DOHH2 (cell line): Measurements from ENCODE around the gene PDZD4.

ENCODE experiments used
- H3F3A ChIP-seq: fragments of 200-600 bp; sonication (generic), shearing (Covaris generic); 2 replicates; pipeline ENCODE4 v1.6.0; 2016; ENCODE audit warnings: antibody characterized with exemption, mild to moderate bottlenecking; ENCODE audit not compliant: control insufficient read depth, insufficient read depth
- H3K27ac ChIP-seq: fragments of 200-600 bp; sonication (generic); 2 replicates; pipeline ENCODE4 v1.5.1; 2014; ENCODE audit warnings: low read depth, mild to moderate bottlenecking, low read length, moderate library complexity
- H3K27me3 ChIP-seq: fragments of 200-600 bp; sonication (generic); 2 replicates; pipeline ENCODE4 v1.6.1; 2014; ENCODE audit warnings: mild to moderate bottlenecking, low read length, mixed read lengths; ENCODE audit not compliant: control insufficient read depth
- H3K36me3 ChIP-seq: fragments of 200-600 bp; sonication (generic); 2 replicates; pipeline ENCODE4 v1.6.1; 2014; ENCODE audit warnings: mild to moderate bottlenecking, low read length, moderate library complexity, mixed read lengths; ENCODE audit not compliant: control insufficient read depth
- H3K4me1 ChIP-seq: fragments of 200-600 bp; sonication (generic); 2 replicates; pipeline ENCODE4 v1.6.1; 2014; ENCODE audit warnings: mild to moderate bottlenecking, low read length, mixed read lengths; ENCODE audit not compliant: control insufficient read depth
- H3K4me2 ChIP-seq: fragments of 200-600 bp; sonication (generic); 2 replicates; pipeline ENCODE4 v1.6.0; 2014; ENCODE audit warnings: mild to moderate bottlenecking, low read length, moderate library complexity
- H3K4me3 ChIP-seq: fragments of 200-600 bp; sonication (generic); 2 replicates; pipeline ENCODE4 v1.5.1; 2014; ENCODE audit warnings: mild to moderate bottlenecking, low read length, mixed read lengths
- H3K79me2 ChIP-seq: fragments of 200-600 bp; sonication (generic); 2 replicates; pipeline ENCODE4 v1.6.1; 2014; ENCODE audit warnings: mild to moderate bottlenecking, low read length, mixed read lengths; ENCODE audit not compliant: control insufficient read depth
- H3K9me2 ChIP-seq: fragments of 200-600 bp; sonication (generic); replicated peaks from 2 replicates; pipeline ENCODE4 v1.6.1; 2014; ENCODE audit warnings: mild to moderate bottlenecking, low read length, mixed read lengths; ENCODE audit not compliant: control insufficient read depth
- H3K9me3 ChIP-seq: fragments of 200-600 bp; sonication (generic); 2 replicates; pipeline ENCODE4 v1.6.1; 2014; ENCODE audit warnings: antibody characterized with exemption, low read length, mixed read lengths; ENCODE audit not compliant: control insufficient read depth, insufficient read depth
- H4K20me1 ChIP-seq: fragments of 200-600 bp; sonication (generic); 2 replicates; pipeline ENCODE4 v1.6.0; 2014; ENCODE audit warnings: low read depth, mild to moderate bottlenecking, antibody characterized with exemption, low read length, moderate library complexity; ENCODE audit not compliant: control insufficient read depth, insufficient read depth
- EZH2phosphoT487 ChIP-seq: fragments of 200-600 bp; sonication (generic); IDR thresholded peaks from 2 replicates; pipeline ENCODE4 v1.6.1; 2017; ENCODE audit warnings: borderline replicate concordance, mild to moderate bottlenecking, antibody characterized with exemption, low read length, moderate library complexity, mixed read lengths
- TF ChIP-seq, protein P1 (sequence below): fragments of 200-600 bp; sonication (generic); IDR thresholded peaks from one replicate; pipeline ENCODE4 v1.5.1; 2014; ENCODE audit warnings: antibody characterized with exemption, mild to moderate bottlenecking, low read depth, low read length; ENCODE audit not compliant: poor library complexity, severe bottlenecking

PDZD4 gene

DNA sequence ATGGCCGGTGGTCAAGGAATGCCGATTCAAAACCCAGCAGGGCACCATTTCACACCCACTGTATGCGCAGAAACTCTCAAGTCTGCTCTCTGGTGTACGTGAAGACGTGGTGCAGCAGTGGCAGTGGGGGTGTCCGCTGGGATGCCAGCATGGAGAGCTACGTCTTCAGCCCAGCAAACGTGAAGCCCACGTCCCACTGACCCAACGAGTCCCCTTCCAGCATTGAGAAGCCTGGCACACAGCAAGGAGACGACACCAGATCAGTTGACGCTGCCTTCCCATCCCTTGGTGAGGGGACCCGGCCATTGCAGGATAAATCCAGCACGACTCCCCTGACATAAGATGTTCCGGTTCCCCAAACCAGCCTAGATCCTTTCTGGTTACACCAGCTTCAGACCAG is 68.5 kb downstream of the PDZD4 start:
- no peak for TF ChIP-seq EZH2phosphoT487
- TF ChIP-seq, protein P1, sequence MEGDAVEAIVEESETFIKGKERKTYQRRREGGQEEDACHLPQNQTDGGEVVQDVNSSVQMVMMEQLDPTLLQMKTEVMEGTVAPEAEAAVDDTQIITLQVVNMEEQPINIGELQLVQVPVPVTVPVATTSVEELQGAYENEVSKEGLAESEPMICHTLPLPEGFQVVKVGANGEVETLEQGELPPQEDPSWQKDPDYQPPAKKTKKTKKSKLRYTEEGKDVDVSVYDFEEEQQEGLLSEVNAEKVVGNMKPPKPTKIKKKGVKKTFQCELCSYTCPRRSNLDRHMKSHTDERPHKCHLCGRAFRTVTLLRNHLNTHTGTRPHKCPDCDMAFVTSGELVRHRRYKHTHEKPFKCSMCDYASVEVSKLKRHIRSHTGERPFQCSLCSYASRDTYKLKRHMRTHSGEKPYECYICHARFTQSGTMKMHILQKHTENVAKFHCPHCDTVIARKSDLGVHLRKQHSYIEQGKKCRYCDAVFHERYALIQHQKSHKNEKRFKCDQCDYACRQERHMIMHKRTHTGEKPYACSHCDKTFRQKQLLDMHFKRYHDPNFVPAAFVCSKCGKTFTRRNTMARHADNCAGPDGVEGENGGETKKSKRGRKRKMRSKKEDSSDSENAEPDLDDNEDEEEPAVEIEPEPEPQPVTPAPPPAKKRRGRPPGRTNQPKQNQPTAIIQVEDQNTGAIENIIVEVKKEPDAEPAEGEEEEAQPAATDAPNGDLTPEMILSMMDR = no peak
- Histone ChIP-seq H3K27ac (no peak overlapping the region), H3F3A (no peaks in the 10 kb centered on the region), H3K27me3 (no peaks in the 10 kb centered on the region), H3K9me2 (no peaks in the 10 kb centered on the region), H3K4me1 (peaks cover 3% of the 10 kb centered on the region; the same call in 1 of the 2 replicates), H3K36me3 (no peaks in the 10 kb centered on the region), H3K4me3 (no peak overlapping the region), H3K9me3 (no peaks in the 10 kb centered on the region), H3K79me2 (no peaks in the 10 kb centered on the region), H4K20me1 (no peaks in the 10 kb centered on the region), H3K4me2 (no peak overlapping the region)

DNA sequence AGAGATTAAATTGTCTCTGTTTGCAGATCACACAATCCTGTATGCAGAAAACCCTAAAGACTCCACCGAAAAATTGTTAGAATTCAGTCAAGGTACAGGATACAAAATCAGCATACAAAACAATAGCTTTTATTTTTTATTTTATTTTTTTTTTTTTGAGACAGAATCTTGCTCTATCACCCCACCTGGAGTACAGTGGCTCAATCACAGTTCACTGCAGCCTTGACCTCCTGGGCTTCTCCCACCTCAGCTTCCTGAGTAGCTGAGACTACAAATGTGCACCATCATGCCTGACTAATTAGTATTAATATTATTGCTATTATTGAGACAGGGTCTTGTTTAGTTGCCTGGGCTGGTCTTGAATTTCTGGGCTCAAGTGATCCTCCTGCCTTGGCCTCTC is 75.2 kb downstream of the PDZD4 start:
- H3K9me3 ChIP-seq = no peaks in the 10 kb centered on the region
- H3F3A ChIP-seq = no peaks in the 10 kb centered on the region
- H3K27ac ChIP-seq = no peak overlapping the region
- no peak overlapping the region for H3K4me2 ChIP-seq
- H3K4me1 ChIP-seq = no peaks in the 10 kb centered on the region
- H3K79me2 ChIP-seq = no peaks in the 10 kb centered on the region
- no peaks in the 10 kb centered on the region for H4K20me1 ChIP-seq
- no peaks in the 10 kb centered on the region for H3K36me3 ChIP-seq
- no peak for TF ChIP-seq EZH2phosphoT487
- TF ChIP-seq, protein P1 = no peak
- peaks cover 3% of the 10 kb centered on the region; the same call in 1 of the 2 replicates for H3K27me3 ChIP-seq
- H3K9me2 ChIP-seq = no peaks in the 10 kb centered on the region
- no peak overlapping the region for H3K4me3 ChIP-seq
